Stimulated activated CD4-positive, alpha-beta T cell treated with anti-CD3 and anti-CD28 coated beads, Interleukin-1b, Interleukin-23, amount 100 ng/mL, for 24 hours (primary cell): ENCODE measurements around the gene HAPLN2.

ENCODE experiments used
- DNase-seq, 4 experiments: peaks; one replicate each; pipeline ENCODE4 v3.0.0-alpha.2; 2020; ENCODE audit warnings: low read depth in 4 of 4, low spot score in 1 of 4

Gene HAPLN2

DNA sequence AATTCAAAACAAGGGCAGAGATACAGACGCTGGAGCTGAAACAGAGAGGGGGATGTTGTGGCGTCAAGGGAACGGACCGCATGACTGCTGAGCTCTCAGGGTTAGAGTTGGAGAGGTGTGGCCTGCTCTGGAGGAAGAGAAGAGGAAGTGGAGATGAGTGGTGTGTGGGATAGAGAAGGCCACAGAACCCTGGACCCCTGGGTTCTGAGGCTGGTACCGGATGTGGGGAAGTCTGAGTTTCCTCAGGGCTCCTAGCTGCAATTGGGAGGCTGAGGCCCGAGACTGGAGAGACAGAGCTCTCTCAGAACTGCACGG is 24.5 kb downstream of the HAPLN2 start:
- DNase-seq: no peak

GRCh38 chr1:156644146-156644545 is 24.9 kb downstream of the HAPLN2 start:
- DNase-seq: no peak

GRCh38 chr1:156644640-156645039 is 25.4 kb downstream of the HAPLN2 start:
- DNase-seq: no peak

DNA sequence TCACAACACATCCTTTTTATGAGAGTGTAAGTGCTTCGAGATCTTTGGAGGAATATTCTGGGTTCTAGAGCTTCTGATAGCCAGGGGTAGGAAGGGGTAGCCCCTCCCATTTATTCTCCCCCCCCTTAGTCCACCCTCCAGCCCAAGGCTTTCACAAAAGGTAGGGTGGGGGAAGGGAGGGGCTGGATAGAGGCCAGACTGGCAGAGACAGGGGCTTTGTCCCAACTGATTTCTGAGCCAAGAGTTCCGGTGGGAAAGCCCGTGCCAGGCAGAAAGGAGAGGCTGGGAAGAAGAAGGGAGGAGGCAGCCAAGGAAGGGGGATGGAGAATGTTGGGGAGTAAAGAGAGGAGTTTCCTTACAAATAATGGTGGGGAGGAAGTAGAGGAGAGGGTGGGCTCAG is 25.8 kb downstream of the HAPLN2 start:
- DNase-seq: no peak

GRCh38 chr1:156645666-156646065 is 26.5 kb downstream of the HAPLN2 start:
- no peak for DNase-seq

- DNase-seq: no peak
Observed at GRCh38 chr1:156646738-156647211, 27.6 kb downstream of the HAPLN2 start.

DNA sequence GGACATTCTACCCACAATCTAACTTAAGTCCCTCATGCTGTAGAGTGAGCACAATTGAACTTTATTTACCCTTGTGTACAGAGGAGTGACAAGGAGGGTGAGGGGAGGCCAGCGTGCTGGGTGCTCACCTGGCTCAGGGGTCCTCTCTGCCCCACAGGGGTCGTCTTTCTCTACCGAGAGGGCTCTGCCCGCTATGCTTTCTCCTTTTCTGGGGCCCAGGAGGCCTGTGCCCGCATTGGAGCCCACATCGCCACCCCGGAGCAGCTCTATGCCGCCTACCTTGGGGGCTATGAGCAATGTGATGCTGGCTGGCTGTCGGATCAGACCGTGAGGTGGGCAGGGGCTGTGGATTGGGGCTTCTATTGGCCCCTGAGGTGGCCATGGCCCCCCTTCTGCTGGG is 28.1 kb downstream of the HAPLN2 start:
- no peak for DNase-seq

GRCh38 chr1:156648496-156648895 is 29.3 kb downstream of the HAPLN2 start:
- no peak for DNase-seq

DNA sequence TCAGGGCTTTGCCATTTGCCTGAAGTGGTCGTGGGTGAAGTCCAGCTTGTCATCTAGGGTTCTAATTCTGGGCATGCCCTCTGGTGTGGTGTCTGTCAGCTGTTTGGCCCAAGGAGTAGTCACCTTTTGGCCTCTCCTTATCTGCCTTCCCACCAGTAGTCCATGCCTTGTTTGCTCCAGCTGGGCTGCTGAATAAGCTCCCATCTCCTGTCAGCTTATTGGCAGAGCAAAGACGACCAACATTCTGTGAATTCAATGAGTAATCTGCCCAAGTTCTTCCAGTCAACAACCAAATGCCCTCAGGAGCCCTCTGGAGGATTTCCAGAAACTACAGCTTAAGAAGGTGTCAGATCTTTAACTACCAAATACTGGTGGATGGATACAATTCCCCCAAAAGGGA is 29.7 kb downstream of the HAPLN2 start:
- DNase-seq: no peak

DNA sequence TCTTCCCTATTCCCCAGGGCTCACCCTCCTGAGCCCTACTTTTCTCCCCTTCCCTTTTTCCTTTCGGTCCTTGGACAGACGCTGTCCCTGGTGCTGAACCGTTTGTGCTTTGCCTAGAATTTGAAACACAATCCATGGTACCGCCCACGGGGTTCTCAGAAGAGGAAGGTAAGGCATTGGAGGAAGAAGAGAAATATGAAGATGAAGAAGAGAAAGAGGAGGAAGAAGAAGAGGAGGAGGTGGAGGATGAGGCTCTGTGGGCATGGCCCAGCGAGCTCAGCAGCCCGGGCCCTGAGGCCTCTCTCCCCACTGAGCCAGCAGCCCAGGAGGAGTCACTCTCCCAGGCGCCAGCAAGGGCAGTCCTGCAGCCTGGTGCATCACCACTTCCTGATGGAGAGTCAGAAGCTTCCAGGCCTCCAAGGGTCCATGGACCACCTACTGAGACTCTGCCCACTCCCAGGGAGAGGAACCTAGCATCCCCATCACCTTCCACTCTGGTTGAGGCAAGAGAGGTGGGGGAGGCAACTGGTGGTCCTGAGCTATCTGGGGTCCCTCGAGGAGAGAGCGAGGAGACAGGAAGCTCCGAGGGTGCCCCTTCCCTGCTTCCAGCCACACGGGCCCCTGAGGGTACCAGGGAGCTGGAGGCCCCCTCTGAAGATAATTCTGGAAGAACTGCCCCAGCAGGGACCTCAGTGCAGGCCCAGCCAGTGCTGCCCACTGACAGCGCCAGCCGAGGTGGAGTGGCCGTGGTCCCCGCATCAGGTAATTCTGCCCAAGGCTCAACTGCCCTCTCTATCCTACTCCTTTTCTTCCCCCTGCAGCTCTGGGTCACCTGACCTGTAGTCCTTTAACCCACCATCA is 33.1 kb downstream of the HAPLN2 start:
- no peak for DNase-seq

- no peak for DNase-seq
Observed at GRCh38 chr1:156652992-156653355, 33.8 kb downstream of the HAPLN2 start.

GRCh38 chr1:156654700-156655099 is 35.5 kb downstream of the HAPLN2 start:
- no peak for DNase-seq

GRCh38 chr1:156655151-156655903 is 36.1 kb downstream of the HAPLN2 start:
- DNase-seq: no peak

GRCh38 chr1:156655904-156656516 is 36.8 kb downstream of the HAPLN2 start:
- DNase-seq: no peak

- peak; percentile 60 to 76 (median 66) for DNase-seq
Observed at GRCh38 chr1:156656806-156657740, 37.9 kb downstream of the HAPLN2 start.

GRCh38 chr1:156657741-156658319 is 38.6 kb downstream of the HAPLN2 start:
- DNase-seq: no peak

GRCh38 chr1:156658496-156658895 is 39.3 kb downstream of the HAPLN2 start:
- DNase-seq: no peak

GRCh38 chr1:156658945-156659574 is 39.8 kb downstream of the HAPLN2 start:
- no peak for DNase-seq

- no peak for DNase-seq
Observed at GRCh38 chr1:156659661-156659987, 40.4 kb downstream of the HAPLN2 start.
